Caco-2 (cell line): Measurements from ENCODE around the gene MGMT. TPM values are rescaled to one million over a fixed set of nuclear protein-coding genes. Genes with fewer than 3 reads are reported as not detected.

ENCODE experiments used
- BruUV-seq: library from RNA; stranded (reverse); fragments of 400-500 nt; replicated peaks from 2 replicates; lab custom pipeline; 2021; lab: Mats Ljungman, UMichigan
- CTCF ChIA-PET: fragments of 300-600 bp; sonication (Branson Sonifier 250); formaldehyde crosslinking; loops from one replicate; lab custom pipeline; 2022; ENCODE audit warnings: antibody characterized with exemption; lab: Charles Lee
- POLR2A ChIA-PET: fragments of 300-600 bp; sonication (Branson Sonifier 250); formaldehyde crosslinking; loops from one replicate; lab custom pipeline; 2022; ENCODE audit warnings: antibody characterized with exemption; lab: Charles Lee
- DNase-seq, 2 experiments: peaks; one replicate each; pipeline versions ENCODE4 v3.0.0 to v3.0.0-alpha.2; 2020 to 2022
- H3K27me3 ChIP-seq: replicated peaks from 2 replicates; pipeline ENCODE4 v1.6.0; 2011; ENCODE audit warnings: low read length; ENCODE audit not compliant: control insufficient read depth, insufficient read depth
- H3K36me3 ChIP-seq: 2 replicates; pipeline ENCODE4 v1.5.1; 2011; ENCODE audit warnings: low read length; ENCODE audit not compliant: control insufficient read depth, insufficient read depth
- H3K4me1 ChIP-seq: fragments of 250-450 bp; sonication (Bioruptor Pico); 2 replicates; pipeline ENCODE4 v1.5.1; 2020; ENCODE audit warnings: mild to moderate bottlenecking
- H3K4me3 ChIP-seq: 2 replicates; pipeline ENCODE4 v1.5.1; 2011; ENCODE audit warnings: low read depth, mild to moderate bottlenecking, control low read depth, low read length
- H3K9me3 ChIP-seq: fragments of 250-450 bp; sonication (Bioruptor Pico); 2 replicates; pipeline ENCODE4 v1.5.1; 2020; ENCODE audit warnings: mild to moderate bottlenecking, moderate library complexity
- H3K27ac Mint-ChIP-seq: one replicate; pipeline ENCODE4 v1.8.0; 2022; ENCODE audit warnings: mixed read lengths; ENCODE audit not compliant: unreplicated experiment
- H3K27me3 Mint-ChIP-seq: one replicate; pipeline ENCODE4 v1.8.0; 2022; ENCODE audit warnings: mixed read lengths; ENCODE audit not compliant: insufficient read depth, unreplicated experiment
- H3K36me3 Mint-ChIP-seq: one replicate; pipeline ENCODE4 v1.8.0; 2022; ENCODE audit warnings: mild to moderate bottlenecking, mixed read lengths; ENCODE audit not compliant: insufficient read depth, unreplicated experiment
- H3K4me1 Mint-ChIP-seq: one replicate; pipeline ENCODE4 v1.8.0; 2022; ENCODE audit warnings: low read depth, mixed read lengths; ENCODE audit not compliant: unreplicated experiment
- H3K4me3 Mint-ChIP-seq: one replicate; pipeline ENCODE4 v1.8.0; 2022; ENCODE audit warnings: mild to moderate bottlenecking, moderate library complexity, mixed read lengths; ENCODE audit not compliant: unreplicated experiment
- H3K9me3 Mint-ChIP-seq: one replicate; pipeline ENCODE4 v1.8.0; 2022; ENCODE audit warnings: mixed read lengths; ENCODE audit not compliant: unreplicated experiment
- CTCF ChIP-seq, 2 experiments: fragments of 200-600 bp in 1 of 2; IDR thresholded peaks; 1 replicate in 1 of 2; 2 replicates in 1 of 2; pipeline versions ENCODE4 v1.5.1 to v1.8.0; 2011 to 2022; ENCODE audit warnings: antibody characterized with exemption in 1 of 2, control low read depth in 1 of 2, inconsistent platforms in 1 of 2, low read depth in 1 of 2, low read length in 1 of 2, mild to moderate bottlenecking in 1 of 2, moderate library complexity in 1 of 2; ENCODE audit not compliant: insufficient read depth in 1 of 2, severe bottlenecking in 1 of 2, unreplicated experiment in 1 of 2
- intact Hi-C: fragments of 100-400 bp; cut with micrococcal nuclease; formaldehyde crosslinking; loops from one replicate; pipeline ENCODE4 v1.10.0; 2022; ENCODE audit not compliant: unreplicated experiment
- total RNA-seq: library from RNA; stranded (reverse); gene quantifications from 2 replicates; pipeline ENCODE4 v1.2.3, GENCODE V29; 2022

MGMT gene
- total RNA-seq, 1 experiment from 2014 or later = 57.0 TPM

DNA sequence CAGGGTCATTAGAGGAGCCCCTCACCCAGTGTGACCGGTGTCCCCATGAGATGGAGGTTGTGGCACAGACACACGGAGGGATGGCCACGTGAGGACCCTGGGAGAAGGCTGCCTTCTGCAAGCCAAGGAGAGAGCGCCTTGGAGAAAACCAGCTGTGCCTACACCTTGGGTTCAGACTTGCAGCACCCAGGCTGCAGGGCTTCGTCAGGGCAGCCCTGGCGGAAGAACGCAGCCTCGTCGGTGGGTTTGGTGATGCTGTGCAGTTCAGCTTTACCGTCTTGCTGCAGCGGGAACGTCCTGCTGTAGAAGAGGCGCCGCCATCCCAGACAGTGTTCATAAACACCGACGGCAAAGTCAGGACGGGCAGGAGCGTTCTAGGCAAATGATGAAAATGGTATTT is 89.3 kb downstream of the MGMT start:
- TF ChIP-seq CTCF (IDR thresholded peaks at IDR 0.05; ENCODE audit: insufficient read depth in 1 of 2, low read depth in 1 of 2, low read length in 1 of 2, severe bottlenecking in 1 of 2, unreplicated experiment in 1 of 2) = no peak
- Histone ChIP-seq H3K4me3 (no peak overlapping the region), H3K36me3 (peaks cover 2% of the 10 kb centered on the region; the same call in 1 of the 2 replicates), H3K4me1 (no peaks in the 10 kb centered on the region), H3K27me3 (no peaks in the 10 kb centered on the region), H3K9me3 (no peaks in the 10 kb centered on the region)
- intact Hi-C loops = no loop called here
- H3K9me3 Mint-ChIP-seq = no peaks in the 10 kb centered on the region
- no peaks in the 10 kb centered on the region for H3K27me3 Mint-ChIP-seq
- H3K4me1 Mint-ChIP-seq = no peaks in the 10 kb centered on the region
- no peak for DNase-seq
- H3K4me3 Mint-ChIP-seq = no peak overlapping the region
- CTCF ChIA-PET = no interaction called here
- H3K27ac Mint-ChIP-seq = no peak overlapping the region
- POLR2A ChIA-PET = no interaction called here
- peaks cover 14% of the 10 kb centered on the region for H3K36me3 Mint-ChIP-seq
- BruUV-seq = no TSS peak

- intact Hi-C loops = no loop called here
- ChIA-PET CTCF (no interaction called here), POLR2A (no interaction called here)
- Histone ChIP-seq H3K36me3 (no peaks in the 10 kb centered on the region; the same call in 1 of the 2 replicates), H3K9me3 (no peaks in the 10 kb centered on the region), H3K4me3 (no peak overlapping the region), H3K27me3 (no peaks in the 10 kb centered on the region), H3K4me1 (no peaks in the 10 kb centered on the region)
- no peak overlapping the region for H3K4me3 Mint-ChIP-seq
- no peaks in the 10 kb centered on the region for H3K9me3 Mint-ChIP-seq
- TF ChIP-seq CTCF (IDR thresholded peaks at IDR 0.05; ENCODE audit: insufficient read depth in 1 of 2, low read depth in 1 of 2, low read length in 1 of 2, severe bottlenecking in 1 of 2, unreplicated experiment in 1 of 2) = no peak
- no peaks in the 10 kb centered on the region for H3K36me3 Mint-ChIP-seq
- H3K4me1 Mint-ChIP-seq = no peaks in the 10 kb centered on the region
- no TSS peak for BruUV-seq
- no peak overlapping the region for H3K27ac Mint-ChIP-seq
- H3K27me3 Mint-ChIP-seq = no peaks in the 10 kb centered on the region
- DNase-seq = no peak
Measured at GRCh38 chr10:129560361-129560760, 93.3 kb downstream of the MGMT start.

GRCh38 chr10:129562487-129562886 is 95.4 kb downstream of the MGMT start:
- Mint-ChIP-seq H3K4me3 (no peak overlapping the region), H3K27ac (no peak overlapping the region), H3K36me3 (no peaks in the 10 kb centered on the region), H3K4me1 (no peaks in the 10 kb centered on the region), H3K9me3 (no peaks in the 10 kb centered on the region), H3K27me3 (no peaks in the 10 kb centered on the region)
- intact Hi-C loops = no loop called here
- ChIA-PET CTCF (no interaction called here), POLR2A (no interaction called here)
- no TSS peak for BruUV-seq
- DNase-seq = no peak
- no peaks in the 10 kb centered on the region for H3K4me1 ChIP-seq
- no peak for TF ChIP-seq CTCF (IDR thresholded peaks at IDR 0.05; ENCODE audit: insufficient read depth in 1 of 2, low read depth in 1 of 2, low read length in 1 of 2, severe bottlenecking in 1 of 2, unreplicated experiment in 1 of 2)
- no peaks in the 10 kb centered on the region; the same call in 1 of the 2 replicates for H3K36me3 ChIP-seq
- H3K27me3 ChIP-seq = no peaks in the 10 kb centered on the region
- H3K4me3 ChIP-seq = no peak overlapping the region
- H3K9me3 ChIP-seq = no peaks in the 10 kb centered on the region
